Small intestine (tissue), 16 donors: ENCODE measurements around the gene PTGDR2. TPM values are rescaled to one million over a fixed set of nuclear protein-coding genes. Genes with fewer than 3 reads are reported as not detected.

Experiments used
- DNase-seq, 2 donors: peaks; one replicate each; pipeline versions ENCODE4 v3.0.0 to v3.0.0-alpha.2; 2013
- FAIRE-seq: peaks from 2 replicates; lab custom pipeline; 2012; peaks lifted over from hg19 to GRCh38; lab: Jason Lieb, UNC
- H3K27ac ChIP-seq, 3 donors: one replicate each; pipeline ENCODE4 v1.5.1; 2013; ENCODE audit warnings: low read length in 2 of 3, mild to moderate bottlenecking in 2 of 3, control low read depth in 1 of 3, inconsistent platforms in 1 of 3, low read depth in 1 of 3, moderate library complexity in 1 of 3
- H3K27me3 ChIP-seq, 3 donors: one replicate each; pipeline ENCODE4 v1.6.1; 2013; ENCODE audit warnings: low read length in 3 of 3, inconsistent platforms in 1 of 3; ENCODE audit not compliant: control insufficient read depth in 3 of 3, insufficient read depth in 3 of 3
- H3K36me3 ChIP-seq, 3 donors: one replicate each; pipeline ENCODE4 v1.6.1; 2013; ENCODE audit warnings: low read length in 3 of 3, inconsistent platforms in 1 of 3, low read depth in 1 of 3, mild to moderate bottlenecking in 1 of 3, moderate library complexity in 1 of 3; ENCODE audit not compliant: control insufficient read depth in 3 of 3, insufficient read depth in 2 of 3
- H3K4me1 ChIP-seq, 3 donors: one replicate each; pipeline ENCODE4 v1.6.1; 2013; ENCODE audit warnings: low read length in 2 of 3, inconsistent platforms in 1 of 3, low read depth in 1 of 3, mild to moderate bottlenecking in 1 of 3, moderate library complexity in 1 of 3; ENCODE audit not compliant: control insufficient read depth in 3 of 3, insufficient read depth in 2 of 3
- H3K4me3 ChIP-seq, 3 donors: one replicate each; pipeline ENCODE4 v1.5.1; 2013; ENCODE audit warnings: low read length in 3 of 3, control low read depth in 1 of 3, inconsistent platforms in 1 of 3, low read depth in 1 of 3, mild to moderate bottlenecking in 1 of 3, moderate library complexity in 1 of 3
- H3K9me3 ChIP-seq, 2 donors: one replicate each; pipeline ENCODE4 v1.6.1; 2013; ENCODE audit warnings: low read depth in 1 of 2, low read length in 1 of 2; ENCODE audit not compliant: control insufficient read depth in 2 of 2, insufficient read depth in 1 of 2
- WGBS, 3 donors: extraction: QIAGEN DNeasy Blood & Tissue Kit; methylation state at CpG; one replicate each; pipeline ENCODE4 v1.1.7; 2013; 5-methylcytosine and 5-hydroxymethylcytosine counted together
- long read RNA-seq, 10 donors: transcript quantifications; one replicate each; lab custom pipeline, GENCODE V29; 2026
- polyA plus RNA-seq, 4 donors: library from polyadenylated mRNA; stranded (reverse) in 3 of 4; unstranded in 1 of 4; fragments of 200-250 nt in 3 of 4; fragments of 120-200 nt in 1 of 4; gene quantifications; one replicate each; pipeline versions ENCODE4 v1.2.1 to v1.2.3, GENCODE V29; 2013
- donor health status: healthy with polysubstance abuse.
- donor health status: control.
- donor health status: control.
- donor health status: Bipolar disorder and iron deficiency.
- donor health status: healthy.

Gene PTGDR2
- 1 to 10 TPM in 3 of 4 donors, under 1 TPM in 1; 0.45 to 4.5 (median 3.4) TPM for polyA plus RNA-seq
- long read RNA-seq, donor 1, partial matches to known transcripts: 0 of 3 reads
- long read RNA-seq, donor 1, other reads (novel, unspliced or antisense): 0 of 3 reads
- long read RNA-seq, donor 2, partial matches to known transcripts: 0 of 2 reads
- long read RNA-seq, donor 2, other reads (novel, unspliced or antisense): 0 of 2 reads
- long read RNA-seq, donor 3: 0 reads
- long read RNA-seq, donor 4: 0 reads
- long read RNA-seq, donor 5: 0 reads
- long read RNA-seq, donor 6, partial matches to known transcripts: 0 of 2 reads
- long read RNA-seq, donor 6, other reads (novel, unspliced or antisense): 0 of 2 reads
- long read RNA-seq, donor 7: 0 reads
- long read RNA-seq, donor 8: 0 reads
- long read RNA-seq, donor 9: 0 reads
- long read RNA-seq, donor 10: 0 reads

- FAIRE-seq (no peak), DNase-seq (peak; percentile 38 to 39)
- peaks cover 0 to 15% (median 0%) of the 10 kb centered on the region in 3 donors for H3K36me3 ChIP-seq
- peak within 1 kb of the TSS in 2 of 3 donors; percentile 8 to 12 for H3K4me3 ChIP-seq
- H3K27ac ChIP-seq: peak within 1 kb of the TSS in 2 of 3 donors; percentile 13 to 21
- WGBS, 3 donors: 29 to 39% (median 37%) methylated on average over 14 of the region's 14 CpGs
- peaks cover 4 to 42% (median 9%) of the 10 kb centered on the region in 3 donors for H3K4me1 ChIP-seq
- H3K9me3 ChIP-seq: no peaks in the 10 kb centered on the region
- no peaks in the 10 kb centered on the region for H3K27me3 ChIP-seq
Observed at GRCh38 chr11:60855726-60856633, at the start of gene PTGDR2. Gene PTGDR2, minus strand, starts transcription at chr11:60855950. Its CDS starts 2,228 bp downstream, at chr11:60853722.

GRCh38 chr11:60905047-60905446, 49.3 kb upstream of the PTGDR2 start:
- peak in 1 of 2 donors; percentile 24 for DNase-seq
- whole genome bisulfite sequencing, 3 donors: 17 to 38% (median 34%) methylated on average over 6 of the region's 6 CpGs
- FAIRE-seq: no peak
- Histone ChIP-seq H3K4me1 (peaks cover 0 to 15% (median 8%) of the 10 kb centered on the region in 3 donors), H3K4me3 (peak overlapping the region in 2 of 3 donors; percentile 72 to 76), H3K27me3 (no peaks in the 10 kb centered on the region), H3K36me3 (peaks cover 8 to 33% (median 12%) of the 10 kb centered on the region in 3 donors), H3K9me3 (no peaks in the 10 kb centered on the region), H3K27ac (peak overlapping the region in 2 of 3 donors; percentile 24 to 93)

GRCh38 chr11:60902625-60903024, 46.9 kb upstream of the PTGDR2 start:
- H3K4me1 ChIP-seq: peaks cover 0 to 15% (median 8%) of the 10 kb centered on the region in 3 donors
- no peaks in the 10 kb centered on the region for H3K9me3 ChIP-seq
- WGBS, 3 donors: 93 to 94% (median 94%) methylated on average over 11 of the region's 11 CpGs
- FAIRE-seq: no peak
- no peak overlapping the region for H3K27ac ChIP-seq
- no peak for DNase-seq
- H3K27me3 ChIP-seq: no peaks in the 10 kb centered on the region
- H3K36me3 ChIP-seq: peaks cover 17 to 51% (median 25%) of the 10 kb centered on the region in 3 donors
- no peak overlapping the region for H3K4me3 ChIP-seq

GRCh38 chr11:60900673-60901404, 45.1 kb upstream of the PTGDR2 start:
- no peak overlapping the region for H3K4me3 ChIP-seq
- FAIRE-seq: no peak
- no peak for DNase-seq
- 86 to 87% (median 87%) methylated on average over 13 of the region's 13 CpGs for WGBS, 3 donors
- no peaks in the 10 kb centered on the region for H3K27me3 ChIP-seq
- H3K9me3 ChIP-seq: no peaks in the 10 kb centered on the region
- peaks cover 17 to 57% (median 36%) of the 10 kb centered on the region in 3 donors for H3K36me3 ChIP-seq
- no peak overlapping the region for H3K27ac ChIP-seq
- peaks cover 0 to 12% (median 8%) of the 10 kb centered on the region in 3 donors for H3K4me1 ChIP-seq

- Histone ChIP-seq H3K4me1 (peaks cover 0 to 8% (median 5%) of the 10 kb centered on the region in 3 donors), H3K27ac (no peak overlapping the region), H3K4me3 (no peak overlapping the region), H3K27me3 (no peaks in the 10 kb centered on the region), H3K36me3 (peaks cover 22 to 57% (median 38%) of the 10 kb centered on the region in 3 donors), H3K9me3 (no peaks in the 10 kb centered on the region)
- WGBS, 3 donors: 60 to 79% (median 65%) methylated on average over 4 of the region's 4 CpGs
- DNase-seq (no peak), FAIRE-seq (no peak)
Observed at GRCh38 chr11:60899977-60900376, 44.2 kb upstream of the PTGDR2 start.

GRCh38 chr11:60899046-60899936, 43.5 kb upstream of the PTGDR2 start:
- Histone ChIP-seq H3K27ac (no peak overlapping the region), H3K27me3 (no peaks in the 10 kb centered on the region), H3K9me3 (no peaks in the 10 kb centered on the region), H3K36me3 (peaks cover 24 to 57% (median 39%) of the 10 kb centered on the region in 3 donors), H3K4me1 (peaks cover 0 to 1% (median 0%) of the 10 kb centered on the region in 3 donors), H3K4me3 (no peak overlapping the region)
- 57 to 62% (median 59%) methylated on average over 12 of the region's 12 CpGs for WGBS, 3 donors
- DNase-seq: peak; percentile 64 to 76
- no peak for FAIRE-seq

GRCh38 chr11:60897496-60897895, 41.7 kb upstream of the PTGDR2 start:
- DNase-seq: no peak
- FAIRE-seq: no peak
- no peaks in the 10 kb centered on the region for H3K9me3 ChIP-seq
- no peak overlapping the region for H3K4me3 ChIP-seq
- no peaks in the 10 kb centered on the region for H3K4me1 ChIP-seq
- WGBS, 3 donors: 93 to 98% (median 98%) methylated on average over 4 of the region's 4 CpGs
- H3K36me3 ChIP-seq: peaks cover 24 to 56% (median 37%) of the 10 kb centered on the region in 3 donors
- no peaks in the 10 kb centered on the region for H3K27me3 ChIP-seq
- H3K27ac ChIP-seq: no peak overlapping the region
